IMR-90 (cell line): ENCODE measurements around the gene FAM89B. TPM values are rescaled to one million over a fixed set of nuclear protein-coding genes. Genes with fewer than 3 reads are reported as not detected.

Experiments
- ATAC-seq: fragments of 200-7000 bp; cut with Tn5 transposase; 2 replicates; pipeline ENCODE4 v1.9.1; 2020; ENCODE audit warnings: low read depth, mild to moderate bottlenecking, moderate library complexity
- BruUV-seq: library from RNA; stranded (reverse); fragments of 400-500 nt; replicated peaks from 2 replicates; lab custom pipeline; 2021; lab: Mats Ljungman, UMichigan
- CTCF ChIA-PET: fragments of 300-600 bp; formaldehyde crosslinking; extraction: SDS; loops from one replicate; lab custom pipeline; 2021; ENCODE audit warnings: antibody characterized with exemption; lab: Yijun Ruan, JAX
- POLR2A ChIA-PET: fragments of 300-600 bp; sonication (Branson Sonifier 250); formaldehyde crosslinking; loops from one replicate; lab custom pipeline; 2022; ENCODE audit warnings: antibody characterized with exemption; ENCODE audit not compliant: unreplicated experiment; lab: Charles Lee
- DNase-seq: peaks from one replicate; pipeline ENCODE4 v3.0.0; 2013
- H2AFZ ChIP-seq: replicated peaks from 2 replicates; pipeline ENCODE3; 2013; ENCODE audit warnings: low read length, mild to moderate bottlenecking; ENCODE audit not compliant: poor library complexity
- H2AK5ac ChIP-seq: 2 replicates; pipeline ENCODE4 v1.6.1; 2013; ENCODE audit warnings: low read depth, low read length, inconsistent platforms
- H2AK9ac ChIP-seq: replicated peaks from 2 replicates; pipeline ENCODE3; 2013; ENCODE audit warnings: mild to moderate bottlenecking, low read depth, low read length, moderate library complexity; ENCODE audit not compliant: poor library complexity
- H2BK120ac ChIP-seq: 2 replicates; pipeline ENCODE4 v1.6.1; 2013; ENCODE audit warnings: low read depth, low read length, inconsistent platforms
- H2BK15ac ChIP-seq: 3 replicates; pipeline ENCODE4 v1.6.1; 2013; ENCODE audit warnings: low read depth, low read length, inconsistent platforms
- H2BK20ac ChIP-seq: 2 replicates; pipeline ENCODE4 v1.6.1; 2013; ENCODE audit warnings: low read depth, mild to moderate bottlenecking, inconsistent platforms, low read length, moderate library complexity
- H2BK5ac ChIP-seq: 2 replicates; pipeline ENCODE4 v1.6.1; 2013; ENCODE audit warnings: mild to moderate bottlenecking, low read depth, low read length, inconsistent platforms; ENCODE audit not compliant: poor library complexity, severe bottlenecking
- H3K14ac ChIP-seq: replicated peaks from 2 replicates; pipeline ENCODE4 v1.6.1; 2013; ENCODE audit warnings: low read depth, low read length, inconsistent platforms
- H3K18ac ChIP-seq: 2 replicates; pipeline ENCODE4 v1.6.1; 2013; ENCODE audit warnings: low read depth, low read length, control low read depth
- H3K23ac ChIP-seq: 2 replicates; pipeline ENCODE4 v1.6.1; 2013; ENCODE audit warnings: low read depth, low read length, inconsistent platforms
- H3K27ac ChIP-seq: 2 replicates; pipeline ENCODE4 v1.5.1; 2013; ENCODE audit warnings: mild to moderate bottlenecking, control low read depth, low read length; ENCODE audit not compliant: insufficient read depth
- H3K27me3 ChIP-seq: 2 replicates; pipeline ENCODE4 v1.6.1; 2013; ENCODE audit warnings: low read length; ENCODE audit not compliant: control insufficient read depth, insufficient read depth
- H3K36me3 ChIP-seq: 2 replicates; pipeline ENCODE4 v1.6.1; 2013; ENCODE audit warnings: low read length, mixed read lengths; ENCODE audit not compliant: control insufficient read depth, insufficient read depth
- H3K4ac ChIP-seq: 2 replicates; pipeline ENCODE4 v1.6.1; 2013; ENCODE audit warnings: low read depth, low read length, inconsistent platforms
- H3K4me1 ChIP-seq: 2 replicates; pipeline ENCODE4 v1.6.1; 2013; ENCODE audit warnings: low read length, mixed read lengths; ENCODE audit not compliant: control insufficient read depth, insufficient read depth
- H3K4me2 ChIP-seq: 2 replicates; pipeline ENCODE4 v1.6.1; 2013; ENCODE audit warnings: low read depth, mild to moderate bottlenecking, control low read depth, low read length, moderate library complexity
- H3K4me3 ChIP-seq: 2 replicates; pipeline ENCODE4 v1.5.1; 2013; ENCODE audit warnings: low read depth, mild to moderate bottlenecking, control low read depth, low read length, moderate library complexity; ENCODE audit not compliant: insufficient read depth
- H3K56ac ChIP-seq: 2 replicates; pipeline ENCODE4 v1.6.1; 2013; ENCODE audit warnings: low read length, inconsistent platforms; ENCODE audit not compliant: insufficient read depth; ENCODE audit errors: extremely low read depth
- H3K79me1 ChIP-seq, 2 experiments: 2 replicates each; pipeline ENCODE4 v1.6.1; 2013; ENCODE audit warnings: low read length in 2 of 2, inconsistent platforms in 1 of 2, low read depth in 1 of 2
- H3K9ac ChIP-seq: 2 replicates; pipeline ENCODE4 v1.6.1; 2013; ENCODE audit warnings: low read depth, low read length, control low read depth
- H3K9me1 ChIP-seq: 2 replicates; pipeline ENCODE4 v1.6.1; 2013; ENCODE audit warnings: low read length, inconsistent platforms; ENCODE audit not compliant: insufficient read depth
- H3K9me3 ChIP-seq: 2 replicates; pipeline ENCODE4 v1.6.1; 2013; ENCODE audit warnings: low read length; ENCODE audit not compliant: control insufficient read depth, insufficient read depth
- H4K20me1 ChIP-seq: 2 replicates; pipeline ENCODE4 v1.6.1; 2013; ENCODE audit warnings: low read length, inconsistent platforms; ENCODE audit not compliant: insufficient read depth
- H4K5ac ChIP-seq: 2 replicates; pipeline ENCODE4 v1.6.1; 2013; ENCODE audit warnings: mild to moderate bottlenecking, low read depth, low read length, control low read depth
- H4K8ac ChIP-seq, 2 experiments: 2 replicates each; pipeline ENCODE4 v1.6.1; 2013; ENCODE audit warnings: low read depth in 2 of 2, low read length in 2 of 2, control low read depth in 1 of 2, inconsistent platforms in 1 of 2
- H4K91ac ChIP-seq: 2 replicates; pipeline ENCODE4 v1.6.1; 2013; ENCODE audit warnings: low read depth, low read length, inconsistent platforms; ENCODE audit not compliant: insufficient read depth
- RAD21 ChIP-seq: IDR thresholded peaks from 2 replicates; pipeline ENCODE4 v1.6.1; 2012; ENCODE audit warnings: low read length, improper control_type of control experiment
- WGBS, 2 experiments: methylation state at CpG; one replicate each; pipeline versions ENCODE4 v1.1.5 to v1.1.7; 2013; ENCODE audit warnings: missing lambda C conversion rate in 2 of 2; ENCODE audit not compliant: insufficient read length in 1 of 2; ENCODE audit errors: extremely low coverage in 2 of 2; 5-methylcytosine and 5-hydroxymethylcytosine counted together
- dilution Hi-C: fragments of 300-500 bp; cut with HindIII; formaldehyde crosslinking; loops from one replicate; pipeline ENCODE4 v1.14.3; 2018; ENCODE audit warnings: low sequenced_read_pairs; ENCODE audit not compliant: unreplicated experiment
- in situ Hi-C: fragments of 300-500 bp; cut with MboI; formaldehyde crosslinking; loops from 3 replicates; pipeline ENCODE4 v1.14.3; 2019; ENCODE audit warnings: low sequenced_read_pairs, inconsistent platforms, mixed read lengths
- intact Hi-C: fragments of 100-400 bp; cut with micrococcal nuclease; formaldehyde crosslinking; loops from 2 replicates; pipeline ENCODE4 v1.10.0; 2022
- polyA plus RNA-seq, 3 experiments: library from polyadenylated mRNA; depleted of rRNA; stranded (reverse); fragments of >200 nt; gene quantifications; 2 replicates each; pipeline ENCODE4 v1.2.3, GENCODE V29; 2012; ENCODE audit warnings: low replicate concordance in 1 of 3
- total RNA-seq: library from RNA; depleted of rRNA; stranded (reverse); fragments of >200 nt; gene quantifications from 2 replicates; pipeline ENCODE4 v1.2.3, GENCODE V29; 2012

FAM89B gene
- total and polyA plus RNA-seq, 2 of the 4 experiments (the other 2 are of a cell fraction), result 12.0 to 65.5 TPM

DNA sequence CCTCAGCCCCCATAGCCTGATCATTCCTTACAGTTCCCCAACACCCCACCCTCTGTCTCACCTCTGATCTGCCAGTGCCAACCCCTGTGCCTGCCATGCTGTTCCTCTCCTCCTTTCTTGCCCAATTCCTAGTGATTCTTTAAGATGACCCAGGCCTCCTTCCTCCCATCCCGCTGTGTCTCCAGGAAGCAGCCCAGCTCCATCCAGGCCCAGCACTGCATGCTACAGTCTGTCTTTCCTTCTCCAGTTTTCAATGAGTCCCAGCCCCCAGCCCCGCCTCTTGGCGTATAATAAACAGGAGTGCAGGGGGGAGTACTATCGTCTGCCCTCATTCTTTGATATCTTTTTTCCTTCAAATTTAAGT is 26.5 kb upstream of the FAM89B start:
- Histone ChIP-seq H3K4me1 (peaks cover 5% of the 10 kb centered on the region; the same call in 1 of the 2 replicates), H4K5ac (no peak overlapping the region), H3K4ac (no peak overlapping the region), H4K20me1 (peaks cover 4% of the 10 kb centered on the region; the same call in 1 of the 2 replicates), H3K9me3 (no peaks in the 10 kb centered on the region), H3K56ac (no peak overlapping the region), H4K91ac (no peak overlapping the region), H2BK20ac (no peak overlapping the region), H2AFZ (no peak overlapping the region), H2BK120ac (no peak overlapping the region), H4K8ac (no peak overlapping the region), H3K79me1 (peaks cover 0 to 3% of the 10 kb centered on the region in 2 experiments; a peak in 2 of 4 replicates), H3K4me3 (no peak overlapping the region), H3K4me2 (no peak overlapping the region), H2AK5ac (no peak overlapping the region), H3K18ac (no peak overlapping the region), H3K23ac (no peak overlapping the region), H3K36me3 (peaks cover 38% of the 10 kb centered on the region), H3K9ac (no peak overlapping the region), H3K14ac (no peak overlapping the region), H2AK9ac (no peak overlapping the region), H2BK5ac (no peak overlapping the region), H3K27me3 (no peaks in the 10 kb centered on the region), H3K27ac (no peak overlapping the region), H3K9me1 (no peaks in the 10 kb centered on the region; the same call in 1 of the 2 replicates), H2BK15ac (no peak overlapping the region)
- no CpG with 5 or more reads among the region's 4 CpGs for WGBS, 2 experiments
- in situ Hi-C loops, result no loop called here
- dilution Hi-C loops, result no loop called here
- POLR2A ChIA-PET, result no interaction called here
- BruUV-seq, result no TSS peak
- ATAC-seq, result no peak
- intact Hi-C loops, result no loop called here
- TF ChIP-seq RAD21, result no peak
- CTCF ChIA-PET, result no interaction called here
- no peak for DNase-seq
